ENCODE measurements around the gene TUFM. TPM values are rescaled to one million over a fixed set of nuclear protein-coding genes. Genes with fewer than 3 reads are reported as not detected.

The TUFM gene
- total RNA-seq, 1 experiment from 2014 or later = 342 TPM

- BruUV-seq (replicated peaks) = no TSS peak
- H4K20me1 ChIP-seq (ENCODE audit: insufficient read depth) = peaks cover 11% of the 10 kb centered on the region; the same call in 1 of the 2 replicates
- CTCF ChIA-PET = interaction anchor here (0.6 to 1.4 kb wide), 2 partner anchors 19 to 1314 kb away, joined by 3 to 4 read pairs; no protein-coding TSS in a partner anchor
- 0 out of 2 replicates have a peak, but pooled peaks cover 11% of the 10 kb centered on the region for H3K36me3 ChIP-seq (ENCODE audit: low read depth)
- TF ChIP-seq EZH2 (IDR thresholded peaks at IDR 0.05; ENCODE audit: low read depth) (no peak), CTCF (conservative IDR thresholded peaks at IDR 0.05) (no peak)
- POLR2A ChIA-PET (ENCODE audit: unreplicated experiment) = interaction anchor here (0.5 to 2.8 kb wide), 6 partner anchors 9 to 1202 kb away, joined by 3 to 29 read pairs (median 7); partner anchors contain the start of genes ALDOA and TUFM
- H2AFZ ChIP-seq = peak overlapping the region; percentile 85
- intact Hi-C loops (cut with micrococcal nuclease; ENCODE audit: unreplicated experiment) = loop anchor here (1.0 kb wide), 2 partner anchors 18 to 41 kb away; partner anchors contain the start of gene TUFM
- peak overlapping the region; percentile 66 for H3K27ac ChIP-seq
- DNase-seq = peak in 1 of 2 experiments; percentile 18
- H3K4me2 ChIP-seq = peak overlapping the region; percentile 97
- peaks cover 20% of the 10 kb centered on the region for H3K4me1 ChIP-seq (replicated peaks; ENCODE audit: insufficient read depth)
- H3K79me2 ChIP-seq (ENCODE audit: low read depth) = peaks cover 42% of the 10 kb centered on the region
- H3F3A ChIP-seq (ENCODE audit: insufficient read depth, low read depth) = peaks cover 13% of the 10 kb centered on the region; the same call in 1 of the 2 replicates
- H3K9me2 ChIP-seq (ENCODE audit: insufficient read depth) = no peaks in the 10 kb centered on the region
- H3K9me3 ChIP-seq (ENCODE audit: insufficient read depth, low read depth) = no peaks in the 10 kb centered on the region
- H3K4me3 ChIP-seq = peak overlapping the region; percentile 67
- no peaks in the 10 kb centered on the region for H3K27me3 ChIP-seq (ENCODE audit: insufficient read depth, low read depth)
Observed at GRCh38 chr16:28863929-28864793, 18.0 kb upstream of the TUFM start.

GRCh38 chr16:28859326-28859725 is 13.2 kb upstream of the TUFM start:
- TF ChIP-seq CTCF (conservative IDR thresholded peaks at IDR 0.05) (no peak), EZH2 (IDR thresholded peaks at IDR 0.05; ENCODE audit: low read depth) (no peak)
- BruUV-seq (replicated peaks) = no TSS peak
- no peak for DNase-seq

GRCh38 chr16:28858421-28858820 is 12.3 kb upstream of the TUFM start:
- no TSS peak for BruUV-seq (replicated peaks)
- H3K27ac ChIP-seq = peak overlapping the region; percentile 76
- peak; percentile 48 to 66 for DNase-seq
- peaks cover 17% of the 10 kb centered on the region for H3K79me2 ChIP-seq (ENCODE audit: low read depth)
- peaks cover 26% of the 10 kb centered on the region for H3F3A ChIP-seq (ENCODE audit: insufficient read depth, low read depth)
- H3K9me2 ChIP-seq (ENCODE audit: insufficient read depth) = no peaks in the 10 kb centered on the region
- H2AFZ ChIP-seq = no peak overlapping the region
- intact Hi-C loops (cut with micrococcal nuclease; ENCODE audit: unreplicated experiment) = no loop called here
- CTCF ChIA-PET = interaction anchor here (0.5 kb wide), 1 partner anchor 597 kb away, joined by 3 read pairs; no protein-coding TSS in a partner anchor
- POLR2A ChIA-PET (ENCODE audit: unreplicated experiment) = interaction anchor here (0.6 to 1.8 kb wide), 3 partner anchors 11 to 16 kb away, joined by 3 to 17 read pairs (median 15); partner anchors contain the start of gene TUFM
- no peak overlapping the region for H3K4me3 ChIP-seq
- H3K27me3 ChIP-seq (ENCODE audit: insufficient read depth, low read depth) = no peaks in the 10 kb centered on the region
- peaks cover 23% of the 10 kb centered on the region for H3K4me1 ChIP-seq (replicated peaks; ENCODE audit: insufficient read depth)
- H3K9me3 ChIP-seq (ENCODE audit: insufficient read depth, low read depth) = no peaks in the 10 kb centered on the region
- H3K4me2 ChIP-seq = peak overlapping the region; percentile 43
- no peaks in the 10 kb centered on the region for H4K20me1 ChIP-seq (ENCODE audit: insufficient read depth)
- no peak for TF ChIP-seq CTCF (conservative IDR thresholded peaks at IDR 0.05)
- no peak for TF ChIP-seq EZH2 (IDR thresholded peaks at IDR 0.05; ENCODE audit: low read depth)
- no peaks in the 10 kb centered on the region for H3K36me3 ChIP-seq (ENCODE audit: low read depth)

More at GRCh38 chr16:28859326-28859725, 13.2 kb upstream of the TUFM start:
- ChIA-PET CTCF (interaction anchor here (0.8 kb wide), 1 partner anchor 20 kb away, joined by 4 read pairs; no protein-coding TSS in a partner anchor), POLR2A (ENCODE audit: unreplicated experiment) (interaction anchor here (0.5 to 1.8 kb wide), 2 partner anchors 12 to 14 kb away, joined by 3 to 15 read pairs; partner anchors contain the start of gene TUFM)
- H3K27ac ChIP-seq = peak overlapping the region; percentile 76; the same call in 1 of the 2 replicates
- no peaks in the 10 kb centered on the region for H3K9me3 ChIP-seq (ENCODE audit: insufficient read depth, low read depth)
- peaks cover 24% of the 10 kb centered on the region for H3K4me1 ChIP-seq (replicated peaks; ENCODE audit: insufficient read depth)
- H2AFZ ChIP-seq = no peak overlapping the region
- H3K4me2 ChIP-seq = no peak overlapping the region
- H3K4me3 ChIP-seq = no peak overlapping the region
- peaks cover 26% of the 10 kb centered on the region for H3K79me2 ChIP-seq (ENCODE audit: low read depth)
- H3K27me3 ChIP-seq (ENCODE audit: insufficient read depth, low read depth) = no peaks in the 10 kb centered on the region
- H3K9me2 ChIP-seq (ENCODE audit: insufficient read depth) = no peaks in the 10 kb centered on the region
- no peaks in the 10 kb centered on the region for H3K36me3 ChIP-seq (ENCODE audit: low read depth)
- intact Hi-C loops (cut with micrococcal nuclease; ENCODE audit: unreplicated experiment) = no loop called here
- H4K20me1 ChIP-seq (ENCODE audit: insufficient read depth) = 0 out of 2 replicates have a peak, but pooled peaks cover under 1% of the 10 kb centered on the region
- H3F3A ChIP-seq (ENCODE audit: insufficient read depth, low read depth) = peaks cover 26% of the 10 kb centered on the region

Data from PC-9 (cell line).